ENCODE data around the gene FEZF1. TPM values are rescaled to one million over a fixed set of nuclear protein-coding genes. Genes with fewer than 3 reads are reported as not detected.

FEZF1 gene
- not detected in 2 replicates for total RNA-seq (2021)
- percentile 13 among the genes with signal in this experiment for Bru-seq, nascent RNA
- BruChase-seq, experiment 1, labeled RNA remaining after a 2-hour chase: percentile 12 among the genes with signal in this experiment
- percentile 19 among the genes with signal in this experiment for BruChase-seq, experiment 2, labeled RNA remaining after a 6-hour chase
- long read RNA-seq: 0 reads

- Histone ChIP-seq H3K9me2 (ENCODE audit: insufficient read depth) (no peaks in the 10 kb centered on the region), H3F3A (ENCODE audit: insufficient read depth, low read depth) (no peaks in the 10 kb centered on the region), H3K4me2 (peak within 1 kb of the TSS; percentile 99), H3K36me3 (ENCODE audit: low read depth) (no peaks in the 10 kb centered on the region), H4K20me1 (ENCODE audit: insufficient read depth) (no peaks in the 10 kb centered on the region), H2AFZ (peak within 1 kb of the TSS; percentile 88), H3K4me1 (replicated peaks; ENCODE audit: insufficient read depth) (no peaks in the 10 kb centered on the region), H3K27me3 (ENCODE audit: insufficient read depth, low read depth) (0 out of 2 replicates have a peak, but pooled peaks cover 2% of the 10 kb centered on the region), H3K27ac (no peak within 1 kb of the TSS), H3K79me2 (ENCODE audit: low read depth) (no peaks in the 10 kb centered on the region), H3K4me3 (peak within 1 kb of the TSS; percentile 67), H3K9me3 (ENCODE audit: insufficient read depth, low read depth) (no peaks in the 10 kb centered on the region; the same call in 1 of the 2 replicates)
- ChIA-PET POLR2A (ENCODE audit: unreplicated experiment) (no interaction called here), CTCF (interaction anchor here (0.7 kb wide), 1 partner anchor 112 kb away, joined by 3 read pairs; no protein-coding TSS in a partner anchor)
- intact Hi-C loops (cut with micrococcal nuclease; ENCODE audit: unreplicated experiment): loop anchor here (10.0 kb wide), 1 partner anchor 220 kb away; no protein-coding TSS in a partner anchor
- BruUV-seq (replicated peaks): no TSS peak
- TF ChIP-seq, protein P1, sequence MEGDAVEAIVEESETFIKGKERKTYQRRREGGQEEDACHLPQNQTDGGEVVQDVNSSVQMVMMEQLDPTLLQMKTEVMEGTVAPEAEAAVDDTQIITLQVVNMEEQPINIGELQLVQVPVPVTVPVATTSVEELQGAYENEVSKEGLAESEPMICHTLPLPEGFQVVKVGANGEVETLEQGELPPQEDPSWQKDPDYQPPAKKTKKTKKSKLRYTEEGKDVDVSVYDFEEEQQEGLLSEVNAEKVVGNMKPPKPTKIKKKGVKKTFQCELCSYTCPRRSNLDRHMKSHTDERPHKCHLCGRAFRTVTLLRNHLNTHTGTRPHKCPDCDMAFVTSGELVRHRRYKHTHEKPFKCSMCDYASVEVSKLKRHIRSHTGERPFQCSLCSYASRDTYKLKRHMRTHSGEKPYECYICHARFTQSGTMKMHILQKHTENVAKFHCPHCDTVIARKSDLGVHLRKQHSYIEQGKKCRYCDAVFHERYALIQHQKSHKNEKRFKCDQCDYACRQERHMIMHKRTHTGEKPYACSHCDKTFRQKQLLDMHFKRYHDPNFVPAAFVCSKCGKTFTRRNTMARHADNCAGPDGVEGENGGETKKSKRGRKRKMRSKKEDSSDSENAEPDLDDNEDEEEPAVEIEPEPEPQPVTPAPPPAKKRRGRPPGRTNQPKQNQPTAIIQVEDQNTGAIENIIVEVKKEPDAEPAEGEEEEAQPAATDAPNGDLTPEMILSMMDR (conservative IDR thresholded peaks at IDR 0.05): no peak
- TF ChIP-seq EZH2 (IDR thresholded peaks at IDR 0.05; ENCODE audit: low read depth): no peak
- peak in 1 of 2 experiments; percentile 57 for DNase-seq
These were observed at the start of gene FEZF1 for GRCh38 chr7:122304319-122304975. FEZF1 (minus strand) TSS chr7:122304750; CDS start chr7:122304437, 313 bp downstream.

DNA sequence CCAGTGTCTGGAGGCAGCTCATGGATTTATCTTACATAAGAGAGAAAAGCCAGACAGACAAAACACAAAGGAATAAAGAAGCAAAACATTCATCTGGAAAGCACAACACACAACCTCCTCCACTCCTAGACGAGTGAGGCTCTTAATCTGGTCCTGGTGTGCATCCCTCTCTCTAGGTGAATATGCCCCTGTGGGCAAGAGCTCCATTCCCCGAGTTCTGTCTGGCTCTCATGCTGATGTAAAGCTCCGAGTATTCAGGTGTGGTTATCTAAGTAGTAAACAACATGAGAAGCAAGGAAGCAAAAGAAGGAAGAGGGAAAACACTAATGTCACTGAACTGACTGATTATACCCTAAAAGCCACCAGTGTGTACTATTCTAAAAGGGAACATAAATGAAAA, 47.9 kb upstream of the FEZF1 start:
- ChIA-PET POLR2A (ENCODE audit: unreplicated experiment) (interaction anchor here (0.8 kb wide), 1 partner anchor 1356 kb away, joined by 4 read pairs; no protein-coding TSS in a partner anchor), CTCF (no interaction called here)
- Histone ChIP-seq H2AFZ (no peak overlapping the region), H3K27ac (no peak overlapping the region), H3F3A (ENCODE audit: insufficient read depth, low read depth) (no peaks in the 10 kb centered on the region), H3K27me3 (ENCODE audit: insufficient read depth, low read depth) (no peaks in the 10 kb centered on the region), H3K4me1 (replicated peaks; ENCODE audit: insufficient read depth) (no peaks in the 10 kb centered on the region), H3K9me2 (ENCODE audit: insufficient read depth) (no peaks in the 10 kb centered on the region), H3K36me3 (ENCODE audit: low read depth) (no peaks in the 10 kb centered on the region), H3K9me3 (ENCODE audit: insufficient read depth, low read depth) (no peaks in the 10 kb centered on the region), H3K79me2 (ENCODE audit: low read depth) (no peaks in the 10 kb centered on the region), H3K4me3 (no peak overlapping the region), H4K20me1 (ENCODE audit: insufficient read depth) (no peaks in the 10 kb centered on the region), H3K4me2 (no peak overlapping the region)
- no peak for DNase-seq
- intact Hi-C loops (cut with micrococcal nuclease; ENCODE audit: unreplicated experiment): no loop called here
- no TSS peak for BruUV-seq (replicated peaks)
- TF ChIP-seq, protein P1 (conservative IDR thresholded peaks at IDR 0.05): no peak

DNA sequence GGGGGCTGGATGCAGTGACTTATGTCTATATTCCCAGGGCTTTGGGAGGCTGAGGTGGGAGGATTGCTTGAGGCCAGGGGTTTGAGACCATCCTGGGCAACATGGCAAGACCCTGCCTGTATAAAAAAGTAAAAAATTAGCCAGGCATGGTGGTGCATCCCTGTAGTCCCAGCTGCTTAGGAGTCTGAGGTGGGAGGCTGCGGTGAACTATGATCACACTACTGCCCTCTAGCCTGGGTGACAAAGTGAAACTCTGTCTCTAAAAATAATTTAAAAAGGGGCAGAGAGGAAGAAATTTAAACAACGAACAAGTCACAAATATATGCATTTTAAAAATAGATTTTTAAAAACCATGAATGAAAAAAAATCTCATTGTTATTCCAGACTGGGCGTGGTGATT, 46.2 kb upstream of the FEZF1 start:
- Histone ChIP-seq H3K4me2 (no peak overlapping the region), H3K9me2 (ENCODE audit: insufficient read depth) (no peaks in the 10 kb centered on the region), H3K9me3 (ENCODE audit: insufficient read depth, low read depth) (no peaks in the 10 kb centered on the region), H3K4me3 (no peak overlapping the region), H2AFZ (no peak overlapping the region), H3K79me2 (ENCODE audit: low read depth) (no peaks in the 10 kb centered on the region), H3K36me3 (ENCODE audit: low read depth) (no peaks in the 10 kb centered on the region), H3F3A (ENCODE audit: insufficient read depth, low read depth) (no peaks in the 10 kb centered on the region), H3K4me1 (replicated peaks; ENCODE audit: insufficient read depth) (no peaks in the 10 kb centered on the region), H4K20me1 (ENCODE audit: insufficient read depth) (no peaks in the 10 kb centered on the region), H3K27ac (no peak overlapping the region), H3K27me3 (ENCODE audit: insufficient read depth, low read depth) (no peaks in the 10 kb centered on the region)
- no TSS peak for BruUV-seq (replicated peaks)
- POLR2A ChIA-PET (ENCODE audit: unreplicated experiment): no interaction called here
- no peak for DNase-seq
- CTCF ChIA-PET: no interaction called here
- intact Hi-C loops (cut with micrococcal nuclease; ENCODE audit: unreplicated experiment): no loop called here
- TF ChIP-seq EZH2 (IDR thresholded peaks at IDR 0.05; ENCODE audit: low read depth): no peak
- TF ChIP-seq, protein P1 (conservative IDR thresholded peaks at IDR 0.05): no peak

Measured in PC-9 (cell line).